Liver (tissue), 9 donors: ENCODE results near the gene KCNJ10. TPM values are rescaled to one million over a fixed set of nuclear protein-coding genes. Genes with fewer than 3 reads are reported as not detected.

Source experiments
- DNase-seq: peaks from one replicate; pipeline ENCODE4 v3.0.0-alpha.2; 2017; ENCODE audit warnings: low spot score
- H3K27ac ChIP-seq, 2 donors: one replicate each; pipeline ENCODE4 v1.7.0; 2013; ENCODE audit warnings: inconsistent platforms in 2 of 2, low read length in 2 of 2, control low read depth in 1 of 2, low read depth in 1 of 2, mild to moderate bottlenecking in 1 of 2
- H3K27me3 ChIP-seq, 4 donors: one replicate each; pipeline versions ENCODE4 v1.6.1 to v1.7.0; 2013; ENCODE audit warnings: low read length in 3 of 4, inconsistent platforms in 1 of 4, mild to moderate bottlenecking in 1 of 4, moderate library complexity in 1 of 4; ENCODE audit not compliant: control insufficient read depth in 4 of 4, insufficient read depth in 4 of 4
- H3K36me3 ChIP-seq, 4 donors: one replicate each; pipeline versions ENCODE4 v1.6.1 to v1.7.0; 2013; ENCODE audit warnings: low read length in 3 of 4, mild to moderate bottlenecking in 3 of 4, low read depth in 1 of 4, moderate library complexity in 1 of 4; ENCODE audit not compliant: control insufficient read depth in 4 of 4, insufficient read depth in 3 of 4
- H3K4me1 ChIP-seq, 4 donors: one replicate each; pipeline versions ENCODE4 v1.6.1 to v1.7.0; 2013; ENCODE audit warnings: low read length in 3 of 4, mild to moderate bottlenecking in 3 of 4, moderate library complexity in 1 of 4; ENCODE audit not compliant: control insufficient read depth in 4 of 4, insufficient read depth in 4 of 4
- H3K4me3 ChIP-seq, 3 donors: one replicate each; pipeline versions ENCODE4 v1.6.1 to v1.7.0; 2013; ENCODE audit warnings: low read length in 3 of 3, control low read depth in 1 of 3, low read depth in 1 of 3, mild to moderate bottlenecking in 1 of 3
- H3K9ac ChIP-seq, 2 donors: one replicate each; pipeline ENCODE4 v1.7.0; 2013; ENCODE audit warnings: low read length in 2 of 2, mild to moderate bottlenecking in 2 of 2, moderate library complexity in 2 of 2, control low read depth in 1 of 2, low read depth in 1 of 2
- H3K9me3 ChIP-seq, 4 donors: one replicate each; pipeline versions ENCODE4 v1.6.1 to v1.7.0; 2013; ENCODE audit warnings: low read length in 3 of 4; ENCODE audit not compliant: control insufficient read depth in 4 of 4
- CTCF ChIP-seq: fragments of 150-350 bp; IDR thresholded peaks from 2 replicates; pipeline ENCODE4 v1.5.1; 2017; ENCODE audit warnings: improper control_type of control experiment, low read depth, low read length; ENCODE audit not compliant: missing input control
- EGR1 ChIP-seq, 2 donors: IDR thresholded peaks; 2 replicates each; pipeline ENCODE4 v1.6.1; 2016 to 2018; ENCODE audit warnings: antibody characterized with exemption in 2 of 2, low read depth in 2 of 2
- FOXA1 ChIP-seq: IDR thresholded peaks from 2 replicates; pipeline ENCODE4 v1.6.1; 2016; ENCODE audit warnings: antibody characterized with exemption
- HNF4A ChIP-seq, 2 donors: conservative IDR thresholded peaks; 2 replicates each; pipeline ENCODE4 v1.6.1; 2016; ENCODE audit warnings: antibody characterized with exemption in 2 of 2, mild to moderate bottlenecking in 2 of 2
- HNF4G ChIP-seq: IDR thresholded peaks from 2 replicates; pipeline ENCODE4 v1.6.1; 2016; ENCODE audit warnings: antibody characterized with exemption
- JUND ChIP-seq, 2 donors: IDR thresholded peaks; 2 replicates each; pipeline ENCODE4 v1.6.1; 2016; ENCODE audit warnings: antibody characterized with exemption in 2 of 2
- NR2F2 ChIP-seq: IDR thresholded peaks from 2 replicates; pipeline ENCODE4 v1.6.1; 2016; ENCODE audit warnings: antibody characterized with exemption
- RAD21 ChIP-seq, 2 donors: IDR thresholded peaks; 2 replicates each; pipeline ENCODE4 v1.6.1; 2016; ENCODE audit warnings: antibody characterized with exemption in 2 of 2, mild to moderate bottlenecking in 2 of 2
- REST ChIP-seq: IDR thresholded peaks from 2 replicates; pipeline ENCODE4 v1.6.1; 2016; ENCODE audit warnings: antibody characterized with exemption, mild to moderate bottlenecking
- RXRA ChIP-seq, 2 donors: IDR thresholded peaks; 2 replicates each; pipeline ENCODE4 v1.6.1; 2017 to 2018; ENCODE audit warnings: antibody characterized with exemption in 2 of 2, mild to moderate bottlenecking in 1 of 2
- SP1 ChIP-seq: IDR thresholded peaks from 2 replicates; pipeline ENCODE4 v1.6.1; 2018; ENCODE audit warnings: antibody characterized with exemption, mild to moderate bottlenecking
- TAF1 ChIP-seq: conservative IDR thresholded peaks from 2 replicates; pipeline ENCODE4 v1.6.1; 2016; ENCODE audit warnings: antibody characterized with exemption, mild to moderate bottlenecking
- YY1 ChIP-seq: IDR thresholded peaks from 2 replicates; pipeline ENCODE4 v1.6.1; 2016; ENCODE audit warnings: antibody characterized with exemption, mild to moderate bottlenecking
- WGBS: extraction: QIAGEN DNeasy Blood & Tissue Kit; methylation state at CpG from one replicate; pipeline ENCODE4 v1.1.7; 2013; 5-methylcytosine and 5-hydroxymethylcytosine counted together
- polyA plus RNA-seq, 2 donors: library from polyadenylated mRNA; stranded (reverse) in 1 of 2; unstranded in 1 of 2; fragments of 200-250 nt in 1 of 2; fragments of >200 nt in 1 of 2; fragmentation: Nextera tagmentation in 1 of 2; extraction: Ambion mirVana in 1 of 2; gene quantifications; one replicate each; pipeline versions ENCODE4 v1.2.1 to v1.2.3, GENCODE V29; 2013 to 2015
- total RNA-seq, 2 donors: library from RNA; depleted of rRNA; stranded (reverse); fragments of >200 nt; gene quantifications; one replicate each; pipeline ENCODE4 v1.2.3, GENCODE V29; 2014
- TF ChIP-seq, protein P1 (sequence below): IDR thresholded peaks from 2 replicates; pipeline ENCODE4 v1.6.1; 2016; ENCODE audit warnings: antibody characterized with exemption
- TF ChIP-seq, protein P2 (sequence below): IDR thresholded peaks from 2 replicates; pipeline ENCODE4 v1.6.1; 2016; ENCODE audit warnings: antibody characterized with exemption
- donor health status: healthy.
- donor health status: healthy.
- donor health status: healthy.
- donor health status: healthy.
- donor health status: healthy.

Gene KCNJ10
- total and polyA plus RNA-seq, 4 donors: 0.48 to 1.6 (median 0.52) TPM

DNA sequence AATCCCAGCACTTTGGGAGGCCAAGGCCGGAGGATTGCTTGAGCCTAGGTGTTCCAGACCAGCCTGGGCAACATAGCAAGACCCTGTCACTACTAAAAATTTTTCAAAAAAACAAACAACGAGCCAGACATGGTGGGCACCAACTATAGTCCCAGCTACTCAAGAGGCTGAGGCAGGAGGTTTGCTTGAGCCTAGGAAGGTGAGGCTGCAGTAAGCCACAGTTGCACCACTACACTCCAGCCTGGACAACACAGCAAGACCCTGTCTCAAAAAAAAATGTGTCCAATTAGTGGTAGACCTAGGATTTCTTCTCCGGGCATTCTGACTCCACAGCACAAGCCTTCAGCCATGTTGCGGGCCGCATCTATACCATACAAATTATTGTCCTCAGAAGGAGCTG lies 35.2 kb upstream of the KCNJ10 start:
- H3K27ac ChIP-seq: no peak overlapping the region
- H3K36me3 ChIP-seq: no peaks in the 10 kb centered on the region
- H3K27me3 ChIP-seq: no peaks in the 10 kb centered on the region
- H3K4me3 ChIP-seq: no peak overlapping the region
- DNase-seq: no peak
- TF ChIP-seq, protein P1, sequence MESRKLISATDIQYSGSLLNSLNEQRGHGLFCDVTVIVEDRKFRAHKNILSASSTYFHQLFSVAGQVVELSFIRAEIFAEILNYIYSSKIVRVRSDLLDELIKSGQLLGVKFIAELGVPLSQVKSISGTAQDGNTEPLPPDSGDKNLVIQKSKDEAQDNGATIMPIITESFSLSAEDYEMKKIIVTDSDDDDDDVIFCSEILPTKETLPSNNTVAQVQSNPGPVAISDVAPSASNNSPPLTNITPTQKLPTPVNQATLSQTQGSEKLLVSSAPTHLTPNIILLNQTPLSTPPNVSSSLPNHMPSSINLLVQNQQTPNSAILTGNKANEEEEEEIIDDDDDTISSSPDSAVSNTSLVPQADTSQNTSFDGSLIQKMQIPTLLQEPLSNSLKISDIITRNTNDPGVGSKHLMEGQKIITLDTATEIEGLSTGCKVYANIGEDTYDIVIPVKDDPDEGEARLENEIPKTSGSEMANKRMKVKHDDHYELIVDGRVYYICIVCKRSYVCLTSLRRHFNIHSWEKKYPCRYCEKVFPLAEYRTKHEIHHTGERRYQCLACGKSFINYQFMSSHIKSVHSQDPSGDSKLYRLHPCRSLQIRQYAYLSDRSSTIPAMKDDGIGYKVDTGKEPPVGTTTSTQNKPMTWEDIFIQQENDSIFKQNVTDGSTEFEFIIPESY: no peak
- TF ChIP-seq RAD21 (IDR thresholded peaks at IDR 0.05) (no peak), FOXA1 (no peak), HNF4A (conservative IDR thresholded peaks at IDR 0.05) (no peak), RXRA (IDR thresholded peaks at IDR 0.05) (no peak), EGR1 (IDR thresholded peaks at IDR 0.05; ENCODE audit: low read depth in 2 of 2) (no peak), SP1 (no peak)
- TF ChIP-seq, protein P2, sequence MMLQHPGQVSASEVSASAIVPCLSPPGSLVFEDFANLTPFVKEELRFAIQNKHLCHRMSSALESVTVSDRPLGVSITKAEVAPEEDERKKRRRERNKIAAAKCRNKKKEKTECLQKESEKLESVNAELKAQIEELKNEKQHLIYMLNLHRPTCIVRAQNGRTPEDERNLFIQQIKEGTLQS: no peak
- 95% methylated on average over 5 of the region's 5 CpGs for WGBS
- peaks cover 4 to 17% (median 8%) of the 10 kb centered on the region in 4 donors for H3K4me1 ChIP-seq
- no peaks in the 10 kb centered on the region for H3K9me3 ChIP-seq
- no peak overlapping the region for H3K9ac ChIP-seq

DNA sequence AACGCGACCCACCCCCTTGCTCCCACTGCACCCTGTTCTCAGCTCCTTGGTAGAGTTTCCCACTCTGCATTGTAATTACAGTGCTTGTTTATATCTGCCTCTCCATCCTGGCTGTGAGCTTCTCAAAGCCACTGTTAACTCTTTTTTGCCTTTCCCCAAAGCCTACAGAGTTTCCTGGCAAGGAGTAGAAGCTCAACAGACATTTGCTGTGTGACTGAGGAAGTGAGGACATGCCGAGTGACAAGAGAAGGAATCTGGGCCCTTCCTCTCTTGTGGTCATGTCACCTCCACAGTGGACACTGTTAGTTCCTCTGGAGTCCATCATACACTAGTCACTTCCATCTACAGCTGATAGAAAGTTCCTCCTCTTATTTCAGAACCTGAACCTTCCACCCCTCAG lies 34.5 kb upstream of the KCNJ10 start:
- H3K4me1 ChIP-seq: peaks cover 4 to 17% (median 11%) of the 10 kb centered on the region in 4 donors

GRCh38 chr1:160103658-160104408 lies 33.9 kb upstream of the KCNJ10 start:
- DNase-seq: no peak
- Histone ChIP-seq H3K27me3 (no peaks in the 10 kb centered on the region), H3K27ac (no peak overlapping the region), H3K4me1 (peaks cover 4 to 22% (median 16%) of the 10 kb centered on the region in 4 donors), H3K4me3 (no peak overlapping the region), H3K9me3 (no peaks in the 10 kb centered on the region), H3K9ac (no peak overlapping the region), H3K36me3 (no peaks in the 10 kb centered on the region)
- 85% methylated on average over 6 of the region's 6 CpGs for WGBS
- TF ChIP-seq RAD21 (IDR thresholded peaks at IDR 0.05) (no peak), REST (no peak), JUND (IDR thresholded peaks at IDR 0.05) (no peak), NR2F2 (no peak), CTCF (no peak), TAF1 (no peak), HNF4G (no peak), YY1 (no peak)

More for the DNA sequence above, 34.5 kb upstream of the KCNJ10 start:
- H3K9me3 ChIP-seq: no peaks in the 10 kb centered on the region
- H3K27me3 ChIP-seq: no peaks in the 10 kb centered on the region
- WGBS: 81% methylated on average over 3 of the region's 3 CpGs
- no peak overlapping the region for H3K9ac ChIP-seq
- no peaks in the 10 kb centered on the region for H3K36me3 ChIP-seq
- TF ChIP-seq, protein P1: no peak
- no peak for TF ChIP-seq NR2F2
- TF ChIP-seq, protein P2: no peak
- H3K4me3 ChIP-seq: no peak overlapping the region
- H3K27ac ChIP-seq: no peak overlapping the region
- no peak for DNase-seq
